ENCODE measurements around the gene TXLNB.

Gene TXLNB

DNA sequence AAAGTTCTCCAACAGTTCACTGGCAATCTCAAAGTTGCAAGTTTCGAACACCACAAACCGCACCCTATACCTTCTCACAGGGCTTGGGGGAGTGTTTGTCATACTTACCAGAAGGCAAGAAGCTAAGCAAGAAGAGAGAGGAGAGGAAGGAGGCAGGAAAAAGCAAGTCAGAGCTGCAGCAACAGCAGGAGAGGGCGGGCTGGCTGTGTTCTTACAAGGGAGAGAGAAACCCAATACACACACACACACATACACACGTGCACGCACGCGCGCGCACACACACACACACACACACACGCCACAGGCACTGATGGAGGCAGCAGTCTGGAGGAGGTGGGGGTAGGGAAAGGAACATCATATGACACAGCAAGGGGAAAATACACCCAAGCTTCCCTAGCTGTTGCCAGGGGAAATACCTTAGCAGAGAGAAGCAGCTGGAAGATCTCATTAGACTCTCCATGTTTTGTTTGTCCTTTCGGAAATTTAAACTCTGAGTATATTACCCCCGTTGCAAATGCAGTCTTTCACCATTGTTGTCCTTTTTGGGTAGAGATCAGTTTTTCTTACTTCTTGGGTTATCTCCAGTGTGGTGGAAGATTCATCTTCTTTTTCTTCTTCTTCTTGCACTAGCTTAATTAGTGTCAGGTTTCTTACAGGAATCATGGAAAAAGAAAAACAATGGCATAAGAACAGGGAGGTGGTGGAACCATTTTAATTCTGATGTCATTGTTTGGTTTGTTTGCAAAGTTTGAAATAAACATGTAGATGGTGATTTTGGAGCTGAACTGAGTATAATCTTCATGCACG, at the start of gene TXLNB:
Gene TXLNB, minus strand, starts transcription at position 186 of the 807 bp plus-strand sequence. CDS start 3,099 bp downstream, outside the sequence.
- peak in 8 of 14 donors; percentile 9 to 51 (median 30) for DNase-seq

DNA sequence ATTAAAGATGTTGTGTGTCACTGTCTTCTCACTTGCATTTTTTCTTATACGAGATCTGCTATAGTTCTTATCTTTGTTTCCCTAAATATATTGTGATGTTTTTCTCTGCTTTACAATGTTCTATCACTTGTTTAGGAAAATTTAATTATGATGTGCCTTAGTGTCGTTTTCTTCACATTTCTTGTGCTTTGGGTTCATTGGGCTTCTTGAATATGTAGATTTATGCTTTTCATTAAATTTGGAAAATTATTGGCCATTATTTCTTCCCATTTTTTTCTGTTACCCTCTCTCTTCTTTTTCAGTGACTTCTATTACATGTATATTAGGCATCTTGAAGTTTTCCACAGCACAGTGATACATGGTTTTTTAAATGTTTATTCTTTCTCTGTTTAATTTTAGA, 49.3 kb upstream of the TXLNB start:
- no peak for DNase-seq

DNA sequence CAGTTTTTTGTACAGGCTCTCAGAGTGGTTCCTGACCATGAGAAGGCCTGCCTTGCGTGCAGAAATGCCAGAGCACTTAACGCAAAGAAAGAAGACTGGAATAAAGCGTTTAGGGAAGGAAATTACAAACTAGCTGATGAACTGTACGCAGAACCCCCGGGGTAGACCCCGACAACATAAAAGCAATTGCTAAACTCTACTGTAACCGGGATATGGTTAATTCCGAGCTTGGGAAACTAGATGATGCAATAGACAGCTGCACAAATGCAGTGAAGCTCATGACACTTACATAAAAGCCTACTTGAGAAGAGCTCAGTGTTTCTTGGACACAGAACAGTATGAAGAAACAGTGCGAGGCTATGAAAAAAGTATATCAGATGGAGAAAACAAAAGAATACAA, 47.0 kb upstream of the TXLNB start:
- no peak for DNase-seq

DNA sequence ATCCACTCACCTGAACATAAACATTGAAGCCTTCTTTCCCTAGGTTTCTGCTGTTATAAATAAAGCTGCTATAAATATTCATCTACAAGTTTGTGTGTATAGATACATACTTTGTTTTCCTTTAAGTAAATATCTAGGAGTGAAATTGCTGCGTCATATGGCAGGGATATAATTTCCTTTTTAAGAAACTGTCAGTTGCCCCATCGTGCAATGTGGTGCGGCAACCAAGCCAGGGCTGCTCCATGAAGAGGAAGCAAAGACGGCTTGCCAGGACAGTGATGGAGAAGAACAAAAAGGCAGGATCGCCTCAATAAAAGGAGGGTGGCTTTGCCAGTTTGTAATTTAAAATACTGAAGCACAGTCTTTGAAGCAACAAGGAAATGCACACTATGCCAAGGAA, 46.0 kb upstream of the TXLNB start:
- DNase-seq = peak in 1 of 14 donors; percentile 9

DNA sequence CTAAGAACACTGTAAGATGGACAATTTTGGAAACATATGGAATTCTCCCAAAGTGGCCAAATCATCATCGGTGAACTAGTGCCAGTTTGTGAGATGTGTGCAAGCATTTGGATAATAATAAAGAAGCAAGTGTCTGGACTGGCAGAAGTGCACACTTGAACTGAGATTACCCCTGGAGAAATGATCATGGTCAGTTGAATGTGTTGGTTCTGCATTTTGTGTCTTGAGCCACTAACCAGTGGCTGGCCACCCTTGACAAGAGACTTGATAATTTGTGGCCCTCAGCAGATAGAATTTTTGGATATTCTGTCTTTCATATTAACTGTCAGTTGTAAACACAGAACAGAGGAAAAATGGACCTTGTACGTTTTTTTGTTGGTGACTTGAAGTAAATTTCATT, 45.2 kb upstream of the TXLNB start:
- no peak for DNase-seq

DNA sequence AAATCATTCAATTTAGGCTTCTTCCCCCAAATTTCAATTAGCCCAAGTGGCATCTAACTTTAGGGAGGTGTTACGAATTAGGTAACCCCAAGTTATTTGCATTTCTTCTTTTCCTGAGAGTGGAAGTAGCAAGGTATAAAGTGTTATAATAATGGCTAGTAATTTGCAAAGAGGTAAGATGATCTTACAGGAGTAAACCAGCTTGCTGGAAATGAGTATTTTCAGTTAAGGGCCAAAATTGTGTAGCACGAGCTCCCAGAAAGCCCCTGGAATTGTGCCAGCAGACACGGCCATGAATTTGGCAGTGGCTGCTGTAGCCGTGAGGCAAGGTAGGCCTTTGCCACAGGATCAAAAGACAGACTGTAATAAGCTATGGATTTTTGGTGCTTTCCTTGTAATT, 44.7 kb upstream of the TXLNB start:
- peak in 1 of 14 donors; percentile 24 for DNase-seq

DNA sequence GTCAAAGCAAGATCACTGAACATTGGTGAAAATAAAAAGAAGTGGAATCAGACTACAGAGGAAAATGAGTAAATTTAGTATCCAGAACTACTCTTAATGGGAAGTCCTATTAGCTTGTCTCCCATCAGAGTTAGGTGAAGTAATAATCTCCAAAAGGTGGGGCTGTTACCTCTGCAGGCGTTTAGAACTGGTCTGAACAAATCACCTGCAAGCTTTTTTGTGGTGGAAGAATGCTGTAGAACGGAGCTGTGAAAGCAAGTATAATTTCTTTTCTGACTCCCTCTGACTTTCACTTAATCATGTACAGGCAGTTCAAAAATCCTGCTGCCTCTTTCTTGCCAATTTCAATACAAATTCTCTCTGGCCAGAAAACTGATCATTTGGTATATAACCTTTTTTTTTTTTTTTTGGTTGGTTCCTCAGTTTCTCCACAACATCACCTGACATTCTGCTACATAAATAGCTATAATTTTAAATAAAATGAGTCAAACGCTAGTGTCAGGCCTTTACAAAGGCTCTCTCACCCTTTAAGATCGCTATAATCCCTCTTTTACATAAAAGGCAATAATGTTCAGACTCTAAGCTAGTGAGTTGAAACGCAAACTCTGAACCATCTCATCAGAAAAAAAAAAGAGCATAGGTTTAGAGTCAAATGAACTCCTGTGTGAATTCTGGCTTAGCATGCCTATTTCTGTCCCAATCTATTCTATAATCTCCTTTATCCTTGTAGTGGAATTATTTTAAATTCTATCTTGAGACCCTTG, 43.8 kb upstream of the TXLNB start:
- no peak for DNase-seq

DNA sequence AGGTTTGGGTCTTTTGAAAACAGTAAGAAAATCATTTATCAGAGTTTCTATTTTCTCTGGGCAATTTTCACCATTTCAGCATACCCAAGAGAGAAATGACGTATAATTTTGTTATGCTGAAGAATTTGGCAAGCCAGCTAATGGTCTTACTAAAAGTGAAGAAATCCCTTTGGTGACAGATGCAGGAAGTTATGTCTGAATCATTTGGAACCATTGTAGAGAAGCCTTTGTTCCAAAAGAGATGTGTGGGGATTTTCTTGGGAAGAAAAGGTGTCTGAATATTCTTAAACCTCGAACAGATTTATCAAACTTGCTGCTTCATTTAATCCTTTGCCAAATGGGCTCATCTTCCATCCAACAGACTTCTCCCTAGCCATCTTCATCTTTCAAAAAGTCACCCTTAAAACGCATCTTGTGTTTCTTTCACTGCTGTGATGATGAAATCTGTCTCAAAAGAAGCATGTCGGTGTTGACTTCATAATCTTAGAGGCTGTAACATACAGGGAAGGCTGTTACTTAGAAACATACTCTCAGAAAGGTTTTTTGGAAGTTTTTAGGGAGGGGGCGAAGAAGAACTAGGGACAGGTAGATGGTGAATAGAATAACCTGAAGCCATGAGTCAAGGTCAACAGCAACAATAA, 43.1 kb upstream of the TXLNB start:
- DNase-seq = no peak

DNA sequence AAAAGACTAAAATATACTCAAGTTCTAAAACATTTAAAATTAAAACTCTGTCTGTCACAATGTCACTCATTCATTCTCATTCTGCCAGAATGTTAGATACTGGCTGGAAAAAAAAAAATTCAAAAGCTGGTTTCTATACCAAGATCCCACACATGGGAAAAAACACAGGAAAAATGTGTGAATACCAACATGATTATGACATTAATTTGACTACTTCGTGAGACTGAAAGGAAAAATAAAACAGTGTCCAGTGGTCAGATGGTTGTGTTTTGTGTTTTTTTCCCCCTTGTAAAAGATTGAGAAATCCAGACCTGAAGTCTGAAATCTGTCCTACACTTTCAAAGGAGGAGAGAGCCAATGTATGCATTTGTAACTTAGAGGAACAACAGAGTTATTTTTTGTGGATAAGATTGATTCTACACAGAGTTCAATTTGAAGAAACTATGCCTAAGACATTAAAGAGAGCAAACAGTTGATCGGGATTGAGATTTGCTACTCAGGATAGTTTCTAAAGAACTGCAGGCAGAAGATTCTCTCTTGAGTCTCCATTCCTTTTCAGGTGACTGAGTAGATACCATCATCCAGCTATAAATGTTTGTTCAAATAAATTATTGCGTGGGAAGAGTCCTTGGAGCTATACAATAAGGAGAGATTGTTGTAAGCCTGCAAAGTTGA, 39.2 kb upstream of the TXLNB start:
- no peak for DNase-seq

DNA sequence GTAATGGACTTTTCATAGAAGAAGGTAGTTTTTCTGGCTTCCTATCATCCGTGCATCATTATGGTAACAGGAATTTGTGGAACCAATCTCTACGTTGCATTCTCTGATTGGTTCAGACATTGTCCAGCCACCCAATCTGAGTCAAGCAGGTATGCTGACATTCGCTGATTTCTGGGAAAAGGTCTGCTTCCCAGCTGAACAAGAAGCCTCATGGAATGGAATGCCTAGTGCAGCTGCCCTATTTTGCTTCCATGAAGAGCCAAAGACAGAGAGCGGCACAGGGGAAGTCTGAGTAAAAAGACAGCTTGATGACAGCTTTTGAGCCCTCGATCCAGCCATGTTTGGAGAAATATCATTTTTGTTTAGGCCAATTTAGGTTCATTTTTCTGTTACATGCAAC, 38.5 kb upstream of the TXLNB start:
- no peak for DNase-seq

DNA sequence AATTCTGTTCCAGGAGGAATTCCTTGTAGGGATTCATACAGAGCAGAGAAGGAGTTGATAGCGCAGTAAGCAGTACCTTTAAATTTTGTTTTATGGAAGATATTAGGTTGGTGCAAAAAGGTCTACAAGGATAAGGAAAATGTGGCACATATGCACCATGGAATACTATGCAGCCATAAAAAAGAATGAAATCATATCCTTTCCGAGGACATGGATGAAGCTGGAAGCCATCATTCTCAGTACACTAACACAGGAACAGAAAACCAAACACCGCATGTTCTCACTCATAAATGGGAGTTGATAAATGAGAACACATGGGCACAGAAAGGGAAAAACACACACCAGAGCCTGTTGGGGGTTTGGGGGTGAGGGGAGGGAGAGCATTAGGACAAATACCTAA, 37.4 kb upstream of the TXLNB start:
- no peak for DNase-seq

DNA sequence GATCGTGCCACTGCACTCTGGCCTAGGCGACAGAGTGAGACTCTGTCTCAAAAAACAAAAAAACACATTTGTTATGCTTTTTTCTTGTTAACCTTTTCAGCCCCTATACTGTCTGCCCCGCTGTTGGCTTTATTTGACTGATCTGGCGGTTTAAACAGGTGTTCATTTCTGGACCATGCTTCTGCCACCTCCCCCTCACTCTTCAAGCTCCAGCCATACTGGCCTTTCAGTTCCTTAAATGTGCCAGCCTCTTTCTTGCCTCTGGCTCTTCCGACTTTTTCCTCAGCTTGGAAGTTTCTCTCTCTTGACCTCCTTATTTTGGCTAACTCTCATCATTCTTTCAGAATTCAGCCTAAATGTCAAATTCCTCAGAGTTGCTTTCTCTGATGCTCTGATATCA, 35.2 kb upstream of the TXLNB start:
- DNase-seq = no peak

DNA sequence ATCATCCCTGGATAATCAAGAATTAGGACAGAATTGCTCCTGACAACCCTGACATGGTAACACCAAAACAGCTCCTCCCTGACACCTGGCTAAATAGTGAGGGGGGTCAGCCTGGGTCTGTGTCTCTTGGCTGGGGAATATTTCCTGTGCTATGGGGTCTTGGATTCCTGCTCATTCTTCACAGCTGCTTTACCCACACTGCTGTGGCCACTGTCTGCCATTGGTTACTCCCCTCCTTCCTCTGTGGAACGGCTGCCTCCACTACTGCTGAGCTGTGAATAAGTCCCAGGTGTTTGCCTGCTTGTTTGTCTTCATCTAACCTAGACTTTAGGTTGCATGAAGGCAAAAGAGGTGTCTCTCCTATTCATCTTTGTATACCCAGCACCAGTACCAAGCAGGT, 33.9 kb upstream of the TXLNB start:
- no peak for DNase-seq

DNA sequence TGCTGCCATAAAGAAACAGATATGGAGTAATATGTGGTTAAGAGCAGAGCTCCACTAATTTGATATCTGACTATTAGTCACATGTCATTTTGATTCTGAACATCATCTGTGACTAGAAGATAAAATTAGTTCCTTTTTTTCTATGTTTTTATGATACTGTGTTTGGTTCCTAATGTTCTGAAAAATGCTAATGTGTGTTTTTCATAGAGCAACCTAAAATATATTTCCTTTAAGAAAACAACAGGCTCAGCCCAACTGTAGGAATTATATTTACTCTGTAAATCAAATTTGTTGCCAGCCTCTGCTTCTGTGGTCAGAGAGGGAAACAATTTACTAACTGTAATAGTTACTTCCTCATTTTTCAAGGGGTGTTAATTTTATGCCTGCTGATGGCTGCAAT, 33.3 kb upstream of the TXLNB start:
- DNase-seq = no peak

DNA sequence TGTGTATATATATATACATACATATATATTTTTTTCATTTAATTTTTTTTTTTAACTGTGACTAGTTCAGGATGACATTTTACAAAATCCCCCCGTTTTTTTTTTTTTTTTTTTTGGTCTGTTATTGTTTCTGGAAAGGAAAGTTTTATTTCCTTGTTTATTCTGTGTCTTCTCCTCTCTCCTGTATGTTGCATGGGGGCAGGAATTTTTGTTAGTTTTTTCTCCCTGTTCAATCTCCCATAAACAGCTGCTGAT, 32.4 kb upstream of the TXLNB start:
- DNase-seq = no peak

DNA sequence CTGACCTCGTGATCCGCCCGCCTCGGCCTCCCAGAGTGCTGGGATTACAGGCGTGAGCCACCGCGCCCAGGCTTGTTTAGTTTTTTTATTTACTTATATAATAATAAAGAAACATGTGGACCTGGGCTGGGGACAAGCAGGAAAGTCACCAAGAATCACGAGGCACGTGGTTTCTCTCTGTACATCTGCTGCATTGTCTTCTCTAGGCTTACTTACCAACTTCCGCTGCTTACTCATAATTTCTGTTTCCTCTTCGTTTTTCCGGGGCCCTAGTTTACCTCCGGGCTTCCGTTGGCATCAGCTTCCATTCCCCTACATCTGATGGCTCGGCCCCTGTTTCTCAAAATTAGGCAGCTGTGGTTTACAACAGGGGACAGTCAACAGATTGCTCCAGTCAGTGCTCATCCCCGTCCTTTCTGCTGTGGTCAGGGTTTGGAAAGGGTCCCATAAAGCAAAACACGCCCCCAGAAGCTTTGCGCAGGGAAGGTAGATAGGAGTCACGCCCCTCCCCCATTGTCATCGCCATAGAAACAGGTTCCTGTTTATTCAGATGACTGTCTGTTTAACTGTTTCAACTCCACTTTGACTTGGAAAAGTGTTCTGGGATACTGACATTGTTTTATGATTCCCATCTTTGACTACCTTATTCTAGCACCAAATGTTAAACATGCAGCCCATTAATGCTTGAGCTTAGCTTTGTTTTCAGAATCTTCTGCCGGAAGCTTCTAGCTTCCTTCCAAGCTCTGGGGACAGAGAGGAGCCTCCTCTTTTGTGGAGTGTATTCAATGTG, 31.9 kb upstream of the TXLNB start:
- DNase-seq = peak in 6 of 14 donors; percentile 3 to 36 (median 10)

DNA sequence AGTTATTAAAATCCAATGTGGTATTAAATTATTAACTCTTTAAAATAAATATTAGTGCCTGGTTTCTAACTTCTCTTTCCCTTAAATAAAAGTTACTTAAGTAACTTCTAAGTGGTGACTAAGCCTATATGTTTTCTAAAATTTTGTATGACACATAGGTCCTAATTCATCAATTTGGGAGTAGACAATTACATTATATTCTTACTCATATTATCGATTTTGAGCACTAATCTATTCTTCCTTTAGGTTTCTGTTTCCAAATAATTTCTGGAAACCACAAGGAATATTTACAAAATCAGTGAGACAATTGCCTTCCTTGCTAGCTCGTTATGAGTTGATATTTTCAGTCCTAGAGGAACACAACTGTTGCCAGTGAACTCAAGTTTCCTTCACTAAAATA, 28.3 kb upstream of the TXLNB start:
- DNase-seq = no peak

DNA sequence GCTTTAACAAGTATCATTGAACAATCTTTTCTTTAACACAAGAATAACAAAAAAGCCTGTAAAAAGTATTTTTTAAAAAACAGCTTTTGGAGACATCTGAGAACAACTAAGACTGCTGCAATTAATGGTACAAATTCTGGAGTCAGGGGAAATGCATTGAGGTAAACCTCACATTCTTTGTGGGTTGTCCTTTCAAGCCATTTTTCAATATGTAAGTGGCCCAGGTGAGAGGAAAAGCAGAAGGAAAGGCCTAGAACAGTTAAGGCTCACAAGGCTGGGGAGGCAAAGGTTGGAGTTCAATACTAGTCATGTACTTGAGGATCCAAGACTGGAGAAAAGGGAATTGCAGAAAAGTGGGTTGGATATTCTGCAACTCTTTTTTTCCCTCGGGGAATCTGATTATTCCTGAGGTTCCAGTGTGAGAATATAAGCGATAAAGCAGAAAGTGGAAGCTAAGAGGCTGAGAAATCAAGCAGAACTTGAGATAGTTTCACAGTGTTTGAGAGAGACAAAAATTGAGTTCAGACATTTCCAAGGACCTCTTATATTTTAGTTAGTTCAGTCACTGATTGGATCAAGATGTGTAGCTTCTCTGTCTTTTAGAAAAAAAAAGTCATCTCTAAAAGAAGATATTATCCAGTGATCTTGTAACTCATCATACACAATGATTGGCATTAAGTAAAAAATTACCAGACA, 25.0 kb upstream of the TXLNB start:
- no peak for DNase-seq

DNA sequence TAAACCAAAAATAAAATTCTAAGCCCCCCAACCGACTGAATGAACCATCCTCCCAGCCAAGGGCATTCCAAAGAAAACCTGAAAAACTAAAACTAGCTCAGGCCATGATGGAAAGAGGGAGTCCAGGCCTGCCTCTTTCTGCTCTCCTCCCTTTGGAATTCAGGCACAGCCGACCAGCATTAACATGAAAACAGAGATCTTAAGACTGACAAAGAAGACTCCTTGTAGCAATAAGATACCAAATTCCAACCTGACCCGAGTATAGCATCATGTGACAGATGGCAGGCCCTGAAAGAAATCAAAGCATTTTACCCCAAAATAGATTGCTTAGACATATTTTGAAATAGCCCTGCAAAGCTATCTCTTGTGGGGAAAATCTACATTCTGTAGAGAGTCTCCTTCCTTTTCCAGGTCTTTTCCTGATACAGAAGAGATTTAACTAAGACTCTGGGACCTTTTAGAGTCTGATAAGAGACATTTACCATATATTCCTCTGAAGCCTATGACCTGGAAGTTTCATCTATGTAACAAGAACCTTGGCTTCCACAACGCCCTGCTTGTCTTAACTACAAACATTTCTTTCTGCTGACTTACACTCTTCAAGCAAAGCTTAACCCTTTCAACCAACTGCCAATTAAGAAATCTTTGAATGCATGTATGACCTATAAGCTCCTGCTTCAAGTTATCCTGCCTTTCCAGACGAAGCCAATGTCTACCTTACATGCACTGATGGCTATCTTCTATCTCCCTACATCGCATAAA, 22.2 kb upstream of the TXLNB start:
- DNase-seq = no peak

DNA sequence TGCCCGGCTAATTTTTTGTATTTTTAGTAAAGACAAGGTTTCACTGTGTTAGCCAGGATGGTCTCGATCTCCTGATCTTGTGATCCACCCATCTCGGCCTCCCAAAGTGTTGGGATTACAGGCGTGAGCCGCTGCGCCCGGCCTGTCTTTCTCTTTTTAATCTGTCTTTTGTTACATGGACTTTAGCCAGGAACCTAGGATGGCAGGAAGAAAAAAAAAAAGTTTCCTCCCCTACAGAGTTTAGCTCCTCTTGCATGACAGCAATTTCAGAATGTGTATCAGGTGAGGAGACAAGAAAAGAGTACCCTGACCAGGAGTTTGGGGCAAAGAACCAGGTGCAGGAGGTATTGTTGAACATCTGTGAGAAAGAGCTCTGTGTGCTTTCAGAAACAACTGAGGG, 21.4 kb upstream of the TXLNB start:
- no peak for DNase-seq

DNA sequence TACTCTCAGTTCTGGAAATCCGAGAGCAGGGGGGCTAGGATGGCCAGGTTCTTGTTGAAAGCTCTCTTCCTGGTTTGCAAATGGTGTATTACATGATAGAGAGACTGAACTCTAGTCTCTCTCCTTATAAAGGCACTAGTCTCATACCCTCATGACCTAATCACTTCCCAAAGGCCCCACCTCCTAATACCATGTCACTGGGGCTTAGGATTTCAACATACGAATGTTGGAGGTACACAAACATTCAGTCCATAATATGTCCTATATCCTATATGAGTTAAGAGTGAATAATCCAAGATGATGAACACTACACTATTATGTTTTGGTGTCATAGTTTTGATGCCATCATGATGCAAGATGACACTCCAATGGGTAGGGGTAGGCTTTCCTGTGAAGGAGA, 20.0 kb upstream of the TXLNB start:
- no peak for DNase-seq

Measured in C1 segment of cervical spinal cord (tissue), 14 donors.